PC-9 (cell line): ENCODE results near the gene LMTK3. TPM values are rescaled to one million over a fixed set of nuclear protein-coding genes. Genes with fewer than 3 reads are reported as not detected.
A peak's percentile ranks its signal among the peaks of the same experiment; 100 is the strongest.

Source experiments
- BruUV-seq: library from RNA; stranded (reverse); fragments of 400-500 nt; replicated peaks from 2 replicates; lab custom pipeline; 2021; lab: Mats Ljungman, UMichigan
- CTCF ChIA-PET: fragments of 300-600 bp; sonication (Branson Sonifier 250); formaldehyde crosslinking; loops from one replicate; lab custom pipeline; 2022; ENCODE audit warnings: antibody characterized with exemption; lab: Charles Lee
- POLR2A ChIA-PET: fragments of 300-600 bp; sonication (Branson Sonifier 250); formaldehyde crosslinking; loops from one replicate; lab custom pipeline; 2022; ENCODE audit warnings: antibody characterized with exemption; ENCODE audit not compliant: unreplicated experiment; lab: Charles Lee
- DNase-seq, 2 experiments: peaks; one replicate each; pipeline versions ENCODE4 v3.0.0 to v3.0.0-alpha.2; 2015 to 2022; ENCODE audit warnings: mixed read lengths in 1 of 2
- H2AFZ ChIP-seq: fragments of 200-600 bp; sonication (generic); 2 replicates; pipeline ENCODE4 v1.8.1; 2017; ENCODE audit warnings: antibody characterized with exemption
- H3F3A ChIP-seq: fragments of 200-600 bp; sonication (generic); 2 replicates; pipeline ENCODE4 v1.8.1; 2017; ENCODE audit warnings: antibody characterized with exemption, mild to moderate bottlenecking, low read depth; ENCODE audit not compliant: insufficient read depth
- H3K27ac ChIP-seq: fragments of 200-600 bp; sonication (generic); 2 replicates; pipeline ENCODE4 v1.6.1; 2016; ENCODE audit warnings: mixed run types
- H3K27me3 ChIP-seq: fragments of 200-600 bp; sonication (generic); 2 replicates; pipeline ENCODE4 v1.6.1; 2016; ENCODE audit warnings: low read depth, mixed run types; ENCODE audit not compliant: insufficient read depth
- H3K36me3 ChIP-seq: fragments of 200-600 bp; sonication (generic); 2 replicates; pipeline ENCODE4 v1.6.1; 2016; ENCODE audit warnings: low read depth, mixed run types
- H3K4me1 ChIP-seq: fragments of 200-600 bp; sonication (generic); replicated peaks from 2 replicates; pipeline ENCODE4 v1.6.1; 2016; ENCODE audit warnings: mixed run types; ENCODE audit not compliant: insufficient read depth
- H3K4me2 ChIP-seq: fragments of 200-600 bp; sonication (generic); 2 replicates; pipeline ENCODE4 v1.6.1; 2017; ENCODE audit warnings: mixed run types
- H3K4me3 ChIP-seq: fragments of 200-600 bp; sonication (generic); 2 replicates; pipeline ENCODE4 v1.6.1; 2016; ENCODE audit warnings: mixed run types
- H3K79me2 ChIP-seq: fragments of 200-600 bp; sonication (generic); 2 replicates; pipeline ENCODE4 v1.6.1; 2017; ENCODE audit warnings: low read depth, mixed run types
- H3K9me2 ChIP-seq: fragments of 200-600 bp; sonication (generic); 2 replicates; pipeline ENCODE4 v1.8.1; 2017; ENCODE audit warnings: mild to moderate bottlenecking; ENCODE audit not compliant: insufficient read depth
- H3K9me3 ChIP-seq: fragments of 200-600 bp; sonication (generic); 2 replicates; pipeline ENCODE4 v1.8.1; 2016; ENCODE audit warnings: low read depth; ENCODE audit not compliant: insufficient read depth
- H4K20me1 ChIP-seq: fragments of 200-600 bp; sonication (generic); 2 replicates; pipeline ENCODE4 v1.8.1; 2017; ENCODE audit not compliant: insufficient read depth
- CTCF ChIP-seq: fragments of 200-600 bp; sonication (generic); conservative IDR thresholded peaks from 2 replicates; pipeline ENCODE4 v1.6.1; 2017; ENCODE audit warnings: mixed run types, antibody characterized with exemption, mild to moderate bottlenecking, moderate library complexity
- EZH2 ChIP-seq: fragments of 200-600 bp; sonication (generic); IDR thresholded peaks from 2 replicates; pipeline ENCODE4 v1.8.0; 2017; ENCODE audit warnings: antibody characterized with exemption, low read depth
- intact Hi-C: fragments of 100-400 bp; cut with micrococcal nuclease; formaldehyde crosslinking; loops from one replicate; pipeline ENCODE4 v1.10.0; 2022; ENCODE audit not compliant: unreplicated experiment
- total RNA-seq: library from RNA; stranded (reverse); gene quantifications from 2 replicates; pipeline ENCODE4 v1.2.3, GENCODE V29; 2021

Gene LMTK3
- total RNA-seq, 1 experiment from 2014 or later: 13.9 TPM

GRCh38 chr19:48508729-48509411, 2.8 kb downstream of the LMTK3 start:
- Histone ChIP-seq H4K20me1 (no peaks in the 10 kb centered on the region), H3K4me3 (no peak overlapping the region), H3K4me2 (no peak overlapping the region), H2AFZ (no peak overlapping the region), H3K27ac (no peak overlapping the region), H3F3A (peaks cover 29% of the 10 kb centered on the region; the same call in 1 of the 2 replicates), H3K79me2 (no peaks in the 10 kb centered on the region), H3K36me3 (no peaks in the 10 kb centered on the region), H3K9me2 (no peaks in the 10 kb centered on the region), H3K9me3 (no peaks in the 10 kb centered on the region), H3K4me1 (no peaks in the 10 kb centered on the region; the same call in 1 of the 2 replicates), H3K27me3 (no peaks in the 10 kb centered on the region)
- DNase-seq: no peak
- TF ChIP-seq EZH2 (no peak), CTCF (no peak)
- ChIA-PET POLR2A (interaction anchor here (0.7 kb wide), 1 partner anchor 187 kb away, joined by 4 read pairs; a partner anchor contains a TSS), CTCF (interaction anchor here (1.1 to 4.1 kb wide), 2 partner anchors 75 to 80 kb away, joined by 3 to 87 read pairs; no protein-coding TSS in a partner anchor)
- intact Hi-C loops: no loop called here
- no TSS peak for BruUV-seq

- DNase-seq: no peak
- ChIA-PET CTCF (interaction anchor here (0.6 to 4.1 kb wide), 3 partner anchors 34 to 76 kb away, joined by 4 to 87 read pairs (median 7); no protein-coding TSS in a partner anchor), POLR2A (interaction anchor here (0.7 kb wide), 1 partner anchor 186 kb away, joined by 4 read pairs; a partner anchor contains a TSS)
- BruUV-seq: no TSS peak
- TF ChIP-seq EZH2 (no peak), CTCF (no peak)
- H4K20me1 ChIP-seq: no peaks in the 10 kb centered on the region
- no peaks in the 10 kb centered on the region for H3K9me2 ChIP-seq
- H3K9me3 ChIP-seq: no peaks in the 10 kb centered on the region
- no peak overlapping the region for H3K4me2 ChIP-seq
- no peak overlapping the region for H3K27ac ChIP-seq
- H2AFZ ChIP-seq: no peak overlapping the region
- intact Hi-C loops: no loop called here
- H3F3A ChIP-seq: peaks cover 30% of the 10 kb centered on the region; the same call in 1 of the 2 replicates
- no peak overlapping the region for H3K4me3 ChIP-seq
- no peaks in the 10 kb centered on the region; the same call in 1 of the 2 replicates for H3K4me1 ChIP-seq
- no peaks in the 10 kb centered on the region for H3K36me3 ChIP-seq
- no peaks in the 10 kb centered on the region for H3K79me2 ChIP-seq
- H3K27me3 ChIP-seq: no peaks in the 10 kb centered on the region
Observed at GRCh38 chr19:48507911-48508439, 3.7 kb downstream of the LMTK3 start.

GRCh38 chr19:48506138-48506733, 5.4 kb downstream of the LMTK3 start:
- peak in 1 of 2 experiments; percentile 59 for DNase-seq
- Histone ChIP-seq H4K20me1 (no peaks in the 10 kb centered on the region), H3F3A (peaks cover 22% of the 10 kb centered on the region; the same call in 1 of the 2 replicates), H3K4me1 (peaks cover 5% of the 10 kb centered on the region; the same call in 1 of the 2 replicates), H3K36me3 (no peaks in the 10 kb centered on the region), H3K4me2 (no peak overlapping the region), H2AFZ (no peak overlapping the region), H3K9me2 (no peaks in the 10 kb centered on the region), H3K9me3 (no peaks in the 10 kb centered on the region), H3K27me3 (no peaks in the 10 kb centered on the region), H3K79me2 (no peaks in the 10 kb centered on the region; the same call in 1 of the 2 replicates), H3K4me3 (no peak overlapping the region), H3K27ac (no peak overlapping the region)
- ChIA-PET POLR2A (interaction anchor here (0.6 to 0.7 kb wide), 3 partner anchors 13 to 339 kb away, joined by 7 to 13 read pairs (median 11); no protein-coding TSS in a partner anchor), CTCF (interaction anchor here (0.5 to 4.1 kb wide), 15 partner anchors 9 to 544 kb away, joined by 3 to 87 read pairs (median 4); partner anchors contain the start of gene GYS1)
- no TSS peak for BruUV-seq
- intact Hi-C loops: loop anchor here (1.0 kb wide), 1 partner anchor 78 kb away; no protein-coding TSS in a partner anchor
- TF ChIP-seq CTCF (peak; percentile 94), EZH2 (no peak)
